C4-2B (cell line): ENCODE measurements around the gene RPTOR.

Experiments
- H3K27ac ChIP-seq: fragments of 450-650 bp; 2 replicates; pipeline ENCODE4 v1.5.1; 2017
- ZFX ChIP-seq: fragments of 450-650 bp; IDR thresholded peaks from 2 replicates; pipeline ENCODE4 v1.6.1; 2017
- TF ChIP-seq, protein P1 (sequence below): fragments of 450-650 bp; conservative IDR thresholded peaks from 2 replicates; pipeline ENCODE4 v1.5.1; 2017; ENCODE audit warnings: mild to moderate bottlenecking

The RPTOR gene

GRCh38 chr17:80613732-80614071 lies 69.1 kb downstream of the RPTOR start:
- TF ChIP-seq, protein P1, sequence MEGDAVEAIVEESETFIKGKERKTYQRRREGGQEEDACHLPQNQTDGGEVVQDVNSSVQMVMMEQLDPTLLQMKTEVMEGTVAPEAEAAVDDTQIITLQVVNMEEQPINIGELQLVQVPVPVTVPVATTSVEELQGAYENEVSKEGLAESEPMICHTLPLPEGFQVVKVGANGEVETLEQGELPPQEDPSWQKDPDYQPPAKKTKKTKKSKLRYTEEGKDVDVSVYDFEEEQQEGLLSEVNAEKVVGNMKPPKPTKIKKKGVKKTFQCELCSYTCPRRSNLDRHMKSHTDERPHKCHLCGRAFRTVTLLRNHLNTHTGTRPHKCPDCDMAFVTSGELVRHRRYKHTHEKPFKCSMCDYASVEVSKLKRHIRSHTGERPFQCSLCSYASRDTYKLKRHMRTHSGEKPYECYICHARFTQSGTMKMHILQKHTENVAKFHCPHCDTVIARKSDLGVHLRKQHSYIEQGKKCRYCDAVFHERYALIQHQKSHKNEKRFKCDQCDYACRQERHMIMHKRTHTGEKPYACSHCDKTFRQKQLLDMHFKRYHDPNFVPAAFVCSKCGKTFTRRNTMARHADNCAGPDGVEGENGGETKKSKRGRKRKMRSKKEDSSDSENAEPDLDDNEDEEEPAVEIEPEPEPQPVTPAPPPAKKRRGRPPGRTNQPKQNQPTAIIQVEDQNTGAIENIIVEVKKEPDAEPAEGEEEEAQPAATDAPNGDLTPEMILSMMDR = no peak
- no peak for TF ChIP-seq ZFX
- no peak overlapping the region for H3K27ac ChIP-seq

- no peak overlapping the region for H3K27ac ChIP-seq
- no peak for TF ChIP-seq ZFX
- TF ChIP-seq, protein P1 = no peak
Observed at GRCh38 chr17:80614332-80615047, 69.9 kb downstream of the RPTOR start.

- H3K27ac ChIP-seq = no peak overlapping the region
- no peak for TF ChIP-seq ZFX
- TF ChIP-seq, protein P1 = no peak
Observed at GRCh38 chr17:80615376-80615775, 70.7 kb downstream of the RPTOR start.

GRCh38 chr17:80616705-80617104 lies 72.1 kb downstream of the RPTOR start:
- H3K27ac ChIP-seq = no peak overlapping the region
- TF ChIP-seq, protein P1 = no peak

DNA sequence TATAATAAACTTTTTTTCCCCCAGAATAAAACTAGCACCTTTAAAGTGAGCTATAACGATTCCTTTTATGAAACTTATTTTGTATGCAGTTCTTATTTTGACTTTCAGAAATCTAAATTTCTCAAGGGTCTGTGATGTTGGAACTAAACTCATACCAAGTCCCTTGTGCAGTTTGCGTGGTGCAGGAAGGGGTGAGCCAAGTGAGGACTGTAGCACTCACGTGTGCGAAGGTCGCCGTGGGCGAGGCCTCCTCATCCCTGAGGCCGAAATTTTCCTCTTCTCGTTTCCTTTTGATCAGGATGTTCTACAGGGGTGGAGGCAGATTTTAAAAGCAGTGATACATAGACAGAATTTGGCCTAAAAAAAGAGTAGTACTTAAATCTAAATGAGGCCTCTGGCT lies 73.7 kb downstream of the RPTOR start:
- H3K27ac ChIP-seq = no peak overlapping the region
- TF ChIP-seq ZFX = no peak
- TF ChIP-seq, protein P1 = no peak

- TF ChIP-seq ZFX = no peak
- TF ChIP-seq, protein P1 = no peak
- H3K27ac ChIP-seq = no peak overlapping the region
Observed at GRCh38 chr17:80619535-80620235, 75.0 kb downstream of the RPTOR start.

GRCh38 chr17:80621335-80621996 lies 76.8 kb downstream of the RPTOR start:
- no peak overlapping the region for H3K27ac ChIP-seq
- TF ChIP-seq ZFX = no peak
- TF ChIP-seq, protein P1 = no peak
